EH (cell line): Measurements from ENCODE around the gene PSG2.
"Not testable (repeated sequence)": the region's sequence is repeated elsewhere in the genome, so short reads cannot be mapped to it uniquely, and the experiment has no call there.

Source experiments
- DNase-seq: peaks from one replicate; pipeline ENCODE4 v3.0.0-alpha.2; 2015; ENCODE audit warnings: low read depth

PSG2 gene

DNA sequence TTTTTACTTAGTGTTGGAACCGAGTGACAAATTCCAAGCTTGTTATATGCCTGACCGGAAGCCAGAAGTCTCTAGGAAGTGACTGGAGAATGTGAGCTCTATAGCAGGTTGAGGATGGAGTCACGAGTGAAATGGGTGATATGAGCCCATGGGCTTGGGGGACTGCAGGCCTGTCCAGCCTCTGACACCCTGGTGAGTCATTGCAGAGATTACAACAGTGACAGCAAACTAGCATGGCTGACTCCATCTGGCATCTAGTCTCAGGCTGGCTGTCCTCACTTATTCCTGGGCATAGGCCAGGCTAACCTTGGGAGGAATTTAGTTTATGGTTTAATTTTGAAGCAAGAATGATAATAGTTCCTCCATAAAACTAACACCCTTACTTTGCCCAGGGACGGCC, 4.6 kb downstream of the PSG2 start:
- peak; percentile 97 for DNase-seq

DNA sequence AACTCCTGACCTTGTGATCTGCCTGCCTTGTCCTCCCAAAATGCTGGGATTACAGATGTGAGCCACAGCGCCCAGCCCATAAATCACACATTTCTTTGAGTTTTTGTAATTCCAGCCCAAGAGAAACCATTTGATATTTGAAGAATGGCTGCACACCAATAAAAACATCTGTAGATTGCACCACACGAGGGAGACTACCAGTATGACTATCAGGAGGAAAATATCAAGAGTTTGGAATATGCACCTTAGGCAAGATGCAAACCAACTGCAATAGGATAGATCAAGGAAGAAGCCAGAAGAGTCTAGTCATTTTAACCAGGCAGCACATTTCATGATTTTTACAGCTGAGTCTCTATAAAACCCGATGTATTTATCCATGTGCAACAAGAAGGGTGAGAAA, 20.1 kb downstream of the PSG2 start:
- DNase-seq, result peak; percentile 18

DNA sequence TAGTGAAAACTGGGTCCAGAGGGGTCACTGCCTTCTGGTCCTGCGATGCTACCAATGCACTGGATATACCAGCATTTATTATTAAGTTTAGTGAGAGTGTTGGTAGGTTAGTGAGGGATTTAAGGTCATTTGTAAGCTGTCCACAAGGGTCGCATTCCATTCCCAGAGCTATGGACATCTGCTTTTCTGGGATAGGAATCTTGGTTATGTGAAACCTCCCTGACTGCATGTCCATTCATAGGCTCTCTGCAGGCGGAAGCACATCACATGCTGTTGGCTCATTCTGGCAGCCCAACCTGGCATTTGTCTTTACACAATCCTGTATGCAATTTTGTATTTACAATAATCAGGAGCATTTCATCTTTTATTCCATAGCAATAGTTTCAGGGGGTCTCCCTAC, 21.2 kb downstream of the PSG2 start:
- DNase-seq, result peak; percentile 79

DNA sequence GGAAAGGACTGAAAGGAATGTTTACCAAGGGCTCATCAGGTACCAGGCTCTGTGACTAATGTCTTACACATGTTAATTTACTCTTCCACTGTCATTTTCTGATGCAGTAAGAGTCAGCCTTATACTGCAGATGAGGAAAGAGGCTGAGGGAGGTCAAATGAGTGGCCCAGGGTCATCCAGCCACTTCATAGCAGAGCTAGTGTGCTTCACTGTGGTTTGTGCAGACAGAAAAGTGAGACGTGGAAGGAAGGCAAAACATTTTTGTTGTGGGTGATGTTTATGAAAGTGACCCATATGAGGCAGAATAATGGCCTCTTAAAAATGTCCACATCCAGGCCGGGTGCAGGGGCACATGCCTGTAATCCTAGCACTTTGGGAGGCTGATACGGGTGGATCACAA, 22.2 kb downstream of the PSG2 start:
- peak; percentile 74 for DNase-seq

DNA sequence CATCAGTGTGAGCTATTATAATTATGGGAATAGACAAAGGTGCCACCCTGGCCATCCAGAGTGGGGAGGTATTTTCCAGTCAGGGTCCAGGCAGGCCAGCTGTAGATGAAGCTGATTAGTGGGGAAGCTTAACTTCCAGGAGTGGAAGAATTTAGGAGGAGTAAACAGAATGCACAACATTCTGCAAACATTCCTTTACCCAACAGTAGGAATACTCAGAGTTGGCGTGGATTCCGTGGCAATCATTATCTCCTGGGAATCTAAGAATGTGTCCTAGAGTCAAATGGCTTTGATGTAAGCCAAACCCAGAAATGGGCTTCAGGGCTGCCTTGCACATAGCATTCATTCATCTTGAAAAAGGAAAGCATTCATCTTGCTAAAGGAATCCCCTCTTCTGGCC, 23.0 kb downstream of the PSG2 start:
- DNase-seq, result peak; percentile 69

DNA sequence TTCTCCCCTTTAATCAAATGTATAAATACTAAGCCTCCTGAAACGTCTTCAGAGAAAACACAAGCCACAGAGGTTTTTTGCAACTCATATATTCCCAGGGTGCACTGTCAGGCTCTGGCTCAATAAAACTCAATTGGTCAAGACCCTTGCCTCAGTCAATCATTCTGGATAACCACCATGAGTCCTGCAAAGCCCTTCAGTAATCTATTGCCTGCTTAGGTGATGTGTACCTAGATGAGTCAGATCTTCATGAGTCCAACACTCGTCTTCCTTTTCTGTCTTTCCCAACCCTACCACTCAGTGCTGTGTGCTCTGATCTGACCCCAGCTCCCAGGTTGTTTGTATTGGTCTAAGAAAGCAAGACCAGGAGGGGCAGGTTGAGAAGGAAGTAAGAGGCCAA, 24.1 kb downstream of the PSG2 start:
- not testable (repeated sequence) for DNase-seq

DNA sequence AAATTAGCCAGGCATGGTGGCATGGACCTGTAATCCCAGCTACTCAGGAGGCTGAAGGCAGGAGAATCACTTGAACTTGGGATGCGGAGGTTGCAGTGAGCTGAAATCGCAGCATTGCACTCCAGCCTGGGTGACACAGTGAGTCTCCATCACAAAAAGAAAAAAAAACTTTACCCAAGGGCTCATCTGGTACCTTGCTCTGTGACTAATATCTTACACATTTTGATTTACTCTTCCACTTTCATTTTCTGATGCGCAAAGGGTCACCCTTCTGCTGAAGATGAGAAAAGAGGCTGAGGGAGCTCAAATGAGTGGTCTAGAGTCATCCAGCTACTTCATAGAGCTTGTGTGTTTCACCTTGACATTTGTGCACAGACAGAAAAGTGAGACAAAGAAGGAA, 34.5 kb downstream of the PSG2 start:
- not testable (repeated sequence) for DNase-seq

DNA sequence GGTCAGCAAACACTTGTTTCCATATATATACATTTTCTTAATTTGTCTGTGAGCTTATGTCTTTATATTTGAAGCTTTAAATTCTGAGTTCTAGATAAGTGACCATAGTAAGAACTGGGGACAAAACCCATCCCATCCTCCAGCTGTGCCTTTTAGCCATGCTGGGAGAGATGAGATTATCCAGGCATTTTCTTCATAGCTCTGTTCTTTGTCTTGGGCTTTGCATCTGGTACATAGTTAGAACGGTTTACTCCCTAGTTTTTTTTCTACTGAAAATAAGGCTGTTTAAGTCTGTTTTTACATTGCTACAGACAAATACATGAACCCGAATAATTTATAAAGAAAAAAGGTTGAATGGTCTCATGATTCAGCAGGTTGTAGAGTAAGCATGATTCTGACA, 35.9 kb downstream of the PSG2 start:
- not testable (repeated sequence) for DNase-seq

DNA sequence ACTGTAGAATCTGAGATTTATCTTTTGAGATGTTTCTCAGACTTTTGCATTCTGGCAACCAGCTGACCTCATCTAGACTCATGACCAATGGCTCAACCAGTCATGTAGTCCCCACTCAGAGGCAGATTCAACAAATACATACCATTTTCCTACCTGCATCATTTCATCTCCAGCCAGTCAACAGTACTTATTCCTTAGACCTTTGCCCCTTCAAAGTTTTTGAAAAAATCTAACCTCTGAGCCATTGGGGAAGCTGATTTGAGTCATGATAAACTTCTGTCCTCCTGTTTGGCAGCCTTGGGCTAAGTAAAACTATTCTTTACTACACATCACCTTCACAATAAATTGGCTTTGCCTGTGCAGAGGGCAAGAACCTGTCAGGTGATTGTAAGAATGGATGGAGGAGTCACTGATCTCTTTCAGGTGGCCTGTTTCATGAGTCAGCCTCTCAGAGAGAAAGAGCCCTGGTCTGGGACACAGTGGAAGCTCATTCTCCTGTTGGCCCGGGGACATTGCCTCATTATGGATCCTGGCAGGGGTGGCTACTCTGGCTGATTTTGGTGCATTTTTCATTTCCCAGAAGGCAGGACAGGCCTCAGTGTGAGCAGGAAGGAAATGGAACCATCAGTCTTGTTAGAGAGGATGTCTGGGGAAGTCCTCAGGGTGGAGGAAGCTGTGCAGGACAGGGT, 38.9 kb downstream of the PSG2 start:
- DNase-seq, result not testable (repeated sequence)

DNA sequence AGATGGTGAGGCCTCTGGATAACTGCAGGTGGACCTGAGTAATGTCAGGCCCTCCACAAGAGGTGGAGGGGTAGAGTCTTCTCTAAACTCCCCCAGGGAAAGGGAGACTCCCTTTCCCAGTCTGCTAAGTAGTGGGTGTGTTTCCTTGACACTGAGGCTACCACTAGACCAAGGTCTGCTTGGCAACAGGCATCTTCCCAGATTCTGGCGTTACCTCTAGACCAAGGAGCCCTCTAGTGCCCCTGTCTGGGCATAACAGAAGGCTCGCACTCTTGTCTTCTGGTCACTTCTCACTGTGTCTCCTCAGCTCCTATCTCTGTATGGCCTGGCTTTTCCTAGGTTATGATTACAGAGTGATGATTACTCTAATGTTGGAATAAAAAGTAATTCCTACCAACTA, 50.9 kb downstream of the PSG2 start:
- peak; percentile 80 for DNase-seq

DNA sequence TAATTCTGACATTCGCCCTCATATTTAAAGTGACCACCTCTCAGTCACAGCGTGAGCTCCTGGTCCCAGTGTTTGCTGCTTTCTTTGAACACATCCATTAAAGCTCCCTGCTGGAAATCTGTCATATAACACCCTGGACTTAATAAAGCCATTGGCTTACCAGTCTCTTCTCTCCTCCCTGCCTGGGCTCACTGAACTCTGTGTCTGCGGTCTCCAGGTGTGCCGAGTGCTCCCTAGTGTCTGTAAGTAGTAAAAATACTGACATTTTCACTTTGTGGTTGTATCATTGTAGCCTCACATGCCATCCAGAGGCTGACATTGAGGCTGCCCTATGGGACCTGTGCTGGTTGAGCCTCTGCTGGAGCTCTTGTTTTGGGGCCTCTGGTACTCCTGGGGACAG, 53.6 kb downstream of the PSG2 start:
- no peak for DNase-seq

DNA sequence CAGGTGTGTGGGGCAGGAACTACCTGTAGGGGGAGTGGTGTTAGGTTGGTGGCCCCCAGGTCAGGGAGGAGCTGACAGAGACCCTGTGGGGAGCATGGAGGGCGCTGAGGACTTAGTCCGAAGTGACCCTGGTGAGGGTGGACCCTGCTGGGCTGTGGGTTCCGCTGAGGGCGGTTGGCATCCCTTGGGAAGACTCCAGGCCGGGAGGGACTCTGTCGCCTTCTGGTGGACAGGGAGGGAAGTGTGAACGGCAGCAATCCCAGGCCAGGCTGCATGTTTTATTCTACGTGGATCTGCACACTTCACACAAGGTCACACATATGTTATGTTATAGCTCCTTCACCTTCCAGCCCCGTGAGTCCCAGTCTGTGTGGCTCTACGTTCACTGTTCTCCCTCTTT, 54.5 kb downstream of the PSG2 start:
- not testable (repeated sequence) for DNase-seq

DNA sequence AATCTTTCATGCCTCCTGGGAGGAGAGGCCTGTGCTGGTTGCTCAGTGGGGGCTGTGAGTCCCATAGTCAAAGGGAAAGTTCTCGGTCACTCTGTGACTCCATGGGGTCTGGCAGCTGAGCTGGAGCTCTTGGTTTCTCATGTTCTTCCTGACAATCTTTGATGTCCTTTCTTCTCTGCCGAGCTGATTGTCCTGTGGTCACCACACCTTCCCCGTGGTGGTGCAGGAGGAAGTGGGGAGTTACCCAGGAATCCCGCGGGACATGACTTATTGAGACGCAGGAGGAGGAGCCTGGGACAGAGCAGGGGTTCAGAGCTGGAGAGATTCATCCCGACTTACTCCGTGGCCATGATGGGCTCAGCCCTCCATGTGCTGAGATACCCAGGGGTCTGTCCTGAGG, 55.4 kb downstream of the PSG2 start:
- DNase-seq, result not testable (repeated sequence)

DNA sequence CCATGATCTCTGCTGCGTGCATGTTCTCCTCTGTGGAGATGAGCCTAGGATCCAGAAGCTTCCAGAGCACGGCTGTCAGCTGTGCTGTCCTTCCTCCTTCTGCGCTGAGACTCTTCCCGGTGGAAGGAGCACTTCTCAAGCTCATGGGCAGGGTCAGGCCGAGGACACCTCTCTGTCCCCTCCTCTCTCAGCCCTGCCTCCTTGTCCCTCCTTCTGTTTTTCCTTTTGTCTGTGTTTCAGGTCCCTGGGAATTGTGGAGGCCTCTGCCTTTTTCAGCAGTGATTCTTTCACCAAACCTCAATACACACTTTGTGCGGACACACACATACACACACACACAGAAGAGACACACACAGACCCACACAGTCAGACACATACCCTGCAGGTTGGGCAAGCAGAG, 56.1 kb downstream of the PSG2 start, which contains the start of gene PSG11:
Gene PSG11, minus strand, starts transcription at position 101 of the 400 bp plus-strand sequence. Its CDS starts 97 bp downstream, at position 4.
- DNase-seq, result not testable (repeated sequence)

DNA sequence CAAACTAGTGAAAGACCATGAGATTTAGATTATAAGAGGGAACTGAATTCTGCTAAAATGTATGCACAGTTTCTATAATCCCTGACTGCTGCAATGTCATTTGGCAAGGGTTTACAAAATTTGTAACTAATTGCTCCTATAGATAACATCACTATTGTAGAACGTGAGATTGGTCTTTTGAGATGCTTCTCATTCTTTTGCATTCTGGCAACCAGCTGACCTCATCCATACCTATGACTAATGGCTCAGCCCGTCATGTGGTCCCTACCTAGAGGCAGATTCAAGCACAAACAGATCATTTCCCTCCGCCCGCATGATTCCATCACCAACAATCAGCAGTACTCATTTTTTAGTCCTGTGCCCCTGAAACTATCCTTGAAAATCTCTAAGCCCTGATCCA, 60.4 kb downstream of the PSG2 start:
- DNase-seq, result peak; percentile 96

DNA sequence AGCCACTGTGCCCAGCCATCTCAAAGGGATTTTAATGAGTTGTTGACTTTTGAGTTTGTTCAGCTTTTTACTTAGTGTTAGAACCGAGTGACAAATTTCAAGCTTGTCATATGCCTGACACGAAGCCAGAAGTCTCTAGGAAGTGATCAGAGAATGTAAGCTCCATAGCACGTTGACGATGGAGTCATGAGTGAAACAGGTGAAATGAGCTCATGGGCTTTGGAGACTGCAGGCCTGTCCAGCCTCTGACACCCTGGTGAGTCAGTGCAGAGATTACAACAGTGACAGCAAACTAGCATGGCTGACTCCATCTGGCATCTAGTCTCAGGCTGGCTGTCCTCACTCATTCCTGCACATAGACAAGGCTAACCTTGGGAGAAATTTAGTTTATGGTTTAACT, 60.9 kb downstream of the PSG2 start:
- peak; percentile 94 for DNase-seq

DNA sequence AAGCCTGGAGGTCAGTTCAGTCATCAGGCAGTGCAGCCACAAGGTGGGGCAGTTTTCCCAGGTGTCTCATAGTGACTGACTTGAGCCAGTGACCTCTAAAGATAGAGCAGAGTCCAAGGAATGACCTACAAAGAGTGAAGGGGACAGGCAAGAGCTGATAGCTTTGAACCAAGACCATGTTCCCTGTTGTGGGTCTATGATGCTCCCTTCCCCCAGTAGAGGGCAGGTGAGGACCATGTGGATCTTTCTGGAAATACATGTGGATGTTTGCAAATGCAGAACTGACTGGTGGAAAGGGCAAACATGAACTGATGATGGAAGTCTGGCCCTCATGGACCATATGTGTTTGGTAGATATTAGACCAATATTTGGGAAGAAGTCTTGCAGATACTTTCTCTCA, 62.9 kb downstream of the PSG2 start:
- peak; percentile 30 for DNase-seq
